Endodermal cell (in vitro differentiated cells): ENCODE data around the gene AQP12A. TPM values are rescaled to one million over a fixed set of nuclear protein-coding genes. Genes with fewer than 3 reads are reported as not detected.
A peak's percentile ranks its signal among the peaks of the same experiment; 100 is the strongest.

Experiments used
- DNase-seq: peaks from one replicate; pipeline ENCODE4 v3.0.0-alpha.2; 2017
- H3K27ac ChIP-seq: 2 replicates; pipeline ENCODE4 v1.5.1; 2013; ENCODE audit warnings: mild to moderate bottlenecking, low read depth, low read length, moderate library complexity
- H3K27me3 ChIP-seq: 2 replicates; pipeline ENCODE4 v1.6.1; 2013; ENCODE audit warnings: mild to moderate bottlenecking, low read length, moderate library complexity; ENCODE audit not compliant: insufficient read depth, control insufficient read depth, poor library complexity, severe bottlenecking
- H3K36me3 ChIP-seq: 2 replicates; pipeline ENCODE4 v1.7.0; 2013; ENCODE audit warnings: mild to moderate bottlenecking, low read length, moderate library complexity; ENCODE audit not compliant: control insufficient read depth, insufficient read depth
- H3K4me1 ChIP-seq: one replicate; pipeline ENCODE4 v1.7.0; 2013; ENCODE audit warnings: low read length; ENCODE audit not compliant: control insufficient read depth, insufficient read depth
- H3K4me3 ChIP-seq: 2 replicates; pipeline ENCODE4 v1.5.1; 2013; ENCODE audit warnings: mild to moderate bottlenecking, low read length, moderate library complexity
- H3K9ac ChIP-seq: 2 replicates; pipeline ENCODE4 v1.6.1; 2013; ENCODE audit warnings: mild to moderate bottlenecking, low read length, moderate library complexity; ENCODE audit not compliant: poor library complexity, severe bottlenecking; ENCODE audit errors: extremely low read depth
- H3K9me3 ChIP-seq: 2 replicates; pipeline ENCODE4 v1.6.1; 2013; ENCODE audit warnings: mild to moderate bottlenecking, low read length, moderate library complexity; ENCODE audit not compliant: control insufficient read depth
- H3K27ac Mint-ChIP-seq: 2 replicates; pipeline ENCODE4 v1.8.0; 2020; ENCODE audit warnings: mixed read lengths
- H3K27me3 Mint-ChIP-seq: 2 replicates; pipeline ENCODE4 v1.8.0; 2021; ENCODE audit warnings: mild to moderate bottlenecking, mixed read lengths; ENCODE audit not compliant: insufficient read depth
- H3K36me3 Mint-ChIP-seq: 2 replicates; pipeline ENCODE4 v1.8.0; 2020; ENCODE audit warnings: low read depth, mixed read lengths
- H3K4me1 Mint-ChIP-seq: 2 replicates; pipeline ENCODE4 v1.8.0; 2020; ENCODE audit warnings: mixed read lengths
- H3K4me3 Mint-ChIP-seq: 2 replicates; pipeline ENCODE4 v1.8.0; 2020; ENCODE audit warnings: mild to moderate bottlenecking, moderate library complexity, mixed read lengths
- H3K9me3 Mint-ChIP-seq: 2 replicates; pipeline ENCODE4 v1.8.0; 2020; ENCODE audit warnings: mild to moderate bottlenecking, mixed read lengths
- WGBS, 2 experiments: methylation state at CpG; one replicate each; pipeline versions ENCODE4 v1.1.5 to v1.1.7; 2013; ENCODE audit warnings: missing lambda C conversion rate in 2 of 2, mixed read lengths in 1 of 2; ENCODE audit not compliant: insufficient coverage in 1 of 2, insufficient read length in 1 of 2; 5-methylcytosine and 5-hydroxymethylcytosine counted together
- total RNA-seq, 2 donors: library from RNA; stranded (reverse); fragmentation: NEBNext Ultra II Directional in 1 of 2; extraction: Animal tissue kit (Norgen Biotek cat#: 25700) in 1 of 2; gene quantifications; 2 replicates in 1 of 2; 3 replicates in 1 of 2; pipeline ENCODE4 v1.2.1, GENCODE V29; 2021
- TF ChIP-seq, protein P1 (sequence below): fragments of 200-600 bp; sonication (generic); conservative IDR thresholded peaks from 2 replicates; pipeline ENCODE4 v1.5.0; 2021; ENCODE audit warnings: antibody characterized with exemption, mild to moderate bottlenecking

Gene AQP12A
- total RNA-seq, 2 donors from 2014 or later = not detected

GRCh38 chr2:240644859-240645301 is 46.8 kb upstream of the AQP12A start:
- no peak overlapping the region for H3K27ac ChIP-seq
- no peaks in the 10 kb centered on the region for H3K36me3 ChIP-seq
- peaks cover 1% of the 10 kb centered on the region for H3K27me3 ChIP-seq
- H3K4me3 Mint-ChIP-seq = no peak overlapping the region
- H3K36me3 Mint-ChIP-seq = no peaks in the 10 kb centered on the region
- no peaks in the 10 kb centered on the region for H3K4me1 ChIP-seq
- WGBS, 2 experiments = 80 to 90% methylated on average over 6 to 8 of the region's 8 CpGs
- no peak overlapping the region for H3K9ac ChIP-seq
- peaks cover 12% of the 10 kb centered on the region for H3K27me3 Mint-ChIP-seq
- DNase-seq = peak; percentile 48
- H3K4me3 ChIP-seq = no peak overlapping the region
- TF ChIP-seq, protein P1, sequence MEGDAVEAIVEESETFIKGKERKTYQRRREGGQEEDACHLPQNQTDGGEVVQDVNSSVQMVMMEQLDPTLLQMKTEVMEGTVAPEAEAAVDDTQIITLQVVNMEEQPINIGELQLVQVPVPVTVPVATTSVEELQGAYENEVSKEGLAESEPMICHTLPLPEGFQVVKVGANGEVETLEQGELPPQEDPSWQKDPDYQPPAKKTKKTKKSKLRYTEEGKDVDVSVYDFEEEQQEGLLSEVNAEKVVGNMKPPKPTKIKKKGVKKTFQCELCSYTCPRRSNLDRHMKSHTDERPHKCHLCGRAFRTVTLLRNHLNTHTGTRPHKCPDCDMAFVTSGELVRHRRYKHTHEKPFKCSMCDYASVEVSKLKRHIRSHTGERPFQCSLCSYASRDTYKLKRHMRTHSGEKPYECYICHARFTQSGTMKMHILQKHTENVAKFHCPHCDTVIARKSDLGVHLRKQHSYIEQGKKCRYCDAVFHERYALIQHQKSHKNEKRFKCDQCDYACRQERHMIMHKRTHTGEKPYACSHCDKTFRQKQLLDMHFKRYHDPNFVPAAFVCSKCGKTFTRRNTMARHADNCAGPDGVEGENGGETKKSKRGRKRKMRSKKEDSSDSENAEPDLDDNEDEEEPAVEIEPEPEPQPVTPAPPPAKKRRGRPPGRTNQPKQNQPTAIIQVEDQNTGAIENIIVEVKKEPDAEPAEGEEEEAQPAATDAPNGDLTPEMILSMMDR = no peak
- no peak overlapping the region for H3K27ac Mint-ChIP-seq
- H3K9me3 ChIP-seq = no peaks in the 10 kb centered on the region
- H3K9me3 Mint-ChIP-seq = no peaks in the 10 kb centered on the region
- peaks cover 14% of the 10 kb centered on the region for H3K4me1 Mint-ChIP-seq

GRCh38 chr2:240645346-240645745 is 46.3 kb upstream of the AQP12A start:
- H3K27me3 ChIP-seq = no peaks in the 10 kb centered on the region
- Mint-ChIP-seq H3K36me3 (no peaks in the 10 kb centered on the region), H3K9me3 (no peaks in the 10 kb centered on the region), H3K4me1 (peaks cover 17% of the 10 kb centered on the region), H3K27me3 (peaks cover 14% of the 10 kb centered on the region), H3K27ac (no peak overlapping the region), H3K4me3 (no peak overlapping the region)
- peak; percentile 20 for DNase-seq
- H3K4me1 ChIP-seq = no peaks in the 10 kb centered on the region
- no peak overlapping the region for H3K4me3 ChIP-seq
- no peaks in the 10 kb centered on the region for H3K9me3 ChIP-seq
- no peak overlapping the region for H3K9ac ChIP-seq
- no peaks in the 10 kb centered on the region for H3K36me3 ChIP-seq
- 91 to 95% methylated on average over 6 to 10 of the region's 10 CpGs for WGBS, 2 experiments
- no peak overlapping the region for H3K27ac ChIP-seq
- TF ChIP-seq, protein P1 = no peak

- Mint-ChIP-seq H3K27ac (no peak overlapping the region), H3K4me1 (peaks cover 18% of the 10 kb centered on the region), H3K9me3 (no peaks in the 10 kb centered on the region), H3K4me3 (no peak overlapping the region), H3K36me3 (no peaks in the 10 kb centered on the region), H3K27me3 (peaks cover 14% of the 10 kb centered on the region)
- Histone ChIP-seq H3K27me3 (no peaks in the 10 kb centered on the region), H3K9me3 (peaks cover 4% of the 10 kb centered on the region), H3K9ac (no peak overlapping the region), H3K27ac (no peak overlapping the region), H3K36me3 (no peaks in the 10 kb centered on the region), H3K4me3 (no peak overlapping the region), H3K4me1 (no peaks in the 10 kb centered on the region)
- TF ChIP-seq, protein P1 = no peak
- WGBS, 2 experiments = 89 to 90% methylated on average over 8 to 10 of the region's 10 CpGs
- DNase-seq = peak; percentile 25
Observed at GRCh38 chr2:240645801-240646175, 45.9 kb upstream of the AQP12A start.
